CD8-positive, alpha-beta memory T cell (primary cell): ENCODE data around the gene ABHD10. TPM values are rescaled to one million over a fixed set of nuclear protein-coding genes. Genes with fewer than 3 reads are reported as not detected.

ENCODE experiments used
- CTCF ChIA-PET: fragments of 350-600 bp; sonication (Branson Sonifier 250); formaldehyde crosslinking; loops from one replicate; lab custom pipeline; 2021; ENCODE audit warnings: antibody characterized with exemption; lab: Charles Lee
- POLR2A ChIA-PET: fragments of 350-600 bp; sonication (Branson Sonifier 250); formaldehyde crosslinking; loops from one replicate; lab custom pipeline; 2021; ENCODE audit warnings: antibody characterized with exemption; lab: Charles Lee
- DNase-seq, 5 donors: peaks; one replicate each; pipeline versions ENCODE4 v3.0.0 to v3.0.0-alpha.2; 2020 to 2022; ENCODE audit warnings: mixed read lengths in 1 of 5
- H3K27ac ChIP-seq: one replicate; pipeline ENCODE4 v1.7.0; 2013; ENCODE audit warnings: low read depth, mild to moderate bottlenecking, low read length, moderate library complexity
- H3K27me3 ChIP-seq: 2 replicates; pipeline ENCODE4 v1.7.0; 2013; ENCODE audit warnings: low read length, mild to moderate bottlenecking; ENCODE audit not compliant: insufficient read depth, poor library complexity, severe bottlenecking
- H3K36me3 ChIP-seq: 2 replicates; pipeline ENCODE4 v1.7.0; 2013; ENCODE audit warnings: mild to moderate bottlenecking, low read length, moderate library complexity; ENCODE audit not compliant: insufficient read depth
- H3K4me1 ChIP-seq: 2 replicates; pipeline ENCODE4 v1.7.0; 2013; ENCODE audit warnings: mild to moderate bottlenecking, low read length, moderate library complexity; ENCODE audit not compliant: insufficient read depth
- H3K4me3 ChIP-seq: 2 replicates; pipeline ENCODE4 v1.7.0; 2013; ENCODE audit warnings: mild to moderate bottlenecking, low read length
- H3K9me3 ChIP-seq: 2 replicates; pipeline ENCODE4 v1.7.0; 2013; ENCODE audit warnings: mild to moderate bottlenecking, low read length
- H3K27ac Mint-ChIP-seq, 8 donors: one replicate each; pipeline ENCODE4 v1.8.0; 2020 to 2021; ENCODE audit warnings: mixed read lengths in 8 of 8, mild to moderate bottlenecking in 6 of 8, inconsistent platforms in 3 of 8, moderate library complexity in 3 of 8
- H3K27me3 Mint-ChIP-seq, 2 donors: one replicate each; pipeline ENCODE4 v1.8.0; 2020 to 2021; ENCODE audit warnings: mixed read lengths in 2 of 2, mild to moderate bottlenecking in 1 of 2, moderate library complexity in 1 of 2
- H3K36me3 Mint-ChIP-seq, 3 donors: one replicate each; pipeline ENCODE4 v1.8.0; 2020 to 2021; ENCODE audit warnings: mixed read lengths in 3 of 3, inconsistent platforms in 1 of 3, mild to moderate bottlenecking in 1 of 3
- H3K4me1 Mint-ChIP-seq, 3 donors: one replicate each; pipeline ENCODE4 v1.8.0; 2020 to 2021; ENCODE audit warnings: mixed read lengths in 3 of 3, inconsistent platforms in 1 of 3, mild to moderate bottlenecking in 1 of 3
- H3K4me3 Mint-ChIP-seq, 7 donors: one replicate each; pipeline ENCODE4 v1.8.0; 2020 to 2021; ENCODE audit warnings: mixed read lengths in 7 of 7, mild to moderate bottlenecking in 6 of 7, moderate library complexity in 4 of 7, inconsistent platforms in 2 of 7
- H3K9me3 Mint-ChIP-seq, 5 donors: one replicate each; pipeline ENCODE4 v1.8.0; 2020 to 2022; ENCODE audit warnings: mixed read lengths in 5 of 5, mild to moderate bottlenecking in 3 of 5, moderate library complexity in 2 of 5, inconsistent platforms in 1 of 5
- polyA plus RNA-seq: library from polyadenylated mRNA; unstranded; fragments of 300-500 nt; fragmentation: Illumina TruSeq; gene quantifications from one replicate; pipeline ENCODE4 v1.2.3, GENCODE V29; 2021
- total RNA-seq, 2 experiments: library from RNA; stranded (reverse); gene quantifications; one replicate each; pipeline ENCODE4 v1.2.3, GENCODE V29; 2021

The ABHD10 gene
- total and polyA plus RNA-seq, 3 experiments from 2014 or later = 30.6 to 44.1 (median 43.1) TPM

GRCh38 chr3:111979434-111980038, 710 bp downstream of the ABHD10 start:
- H3K36me3 Mint-ChIP-seq = peaks cover 0 to 25% (median 7%) of the 10 kb centered on the region in 3 donors
- DNase-seq = peak in 2 of 5 donors; percentile 19 to 25
- peaks cover 0 to 2% of the 10 kb centered on the region in 2 donors for H3K27me3 Mint-ChIP-seq
- peaks cover 43 to 58% (median 53%) of the 10 kb centered on the region in 3 donors for H3K4me1 Mint-ChIP-seq
- H3K4me1 ChIP-seq = peaks cover 37% of the 10 kb centered on the region
- no peaks in the 10 kb centered on the region for H3K36me3 ChIP-seq
- H3K27ac ChIP-seq = peak overlapping the region; percentile 87
- peak overlapping the region; percentile 88 to 96 (median 92) for H3K27ac Mint-ChIP-seq
- no peaks in the 10 kb centered on the region for H3K9me3 ChIP-seq
- H3K9me3 Mint-ChIP-seq = no peaks in the 10 kb centered on the region
- ChIA-PET POLR2A (interaction anchor here (0.5 to 2.1 kb wide), 9 partner anchors 9 to 652 kb away, joined by 3 to 13 read pairs (median 5); partner anchors contain the start of genes ATG3 and SLC35A5), CTCF (interaction anchor here (1.0 to 3.9 kb wide), 12 partner anchors 10 to 551 kb away, joined by 3 to 28 read pairs (median 6); partner anchors contain the start of gene PHLDB2)
- H3K4me3 ChIP-seq = peak overlapping the region; percentile 97
- H3K4me3 Mint-ChIP-seq = peak overlapping the region; percentile 90 to 98 (median 93)
- no peaks in the 10 kb centered on the region for H3K27me3 ChIP-seq

- ChIA-PET CTCF (no interaction called here), POLR2A (no interaction called here)
- no peaks in the 10 kb centered on the region for H3K9me3 Mint-ChIP-seq
- H3K36me3 ChIP-seq = no peaks in the 10 kb centered on the region
- no peak overlapping the region for H3K27ac ChIP-seq
- H3K4me3 ChIP-seq = no peak overlapping the region
- H3K4me3 Mint-ChIP-seq = peak overlapping the region; percentile 34 to 97 (median 91)
- H3K27me3 ChIP-seq = no peaks in the 10 kb centered on the region
- H3K4me1 Mint-ChIP-seq = peaks cover 56 to 72% (median 67%) of the 10 kb centered on the region in 3 donors
- peaks cover 0 to 34% (median 7%) of the 10 kb centered on the region in 3 donors for H3K36me3 Mint-ChIP-seq
- DNase-seq = no peak
- H3K27me3 Mint-ChIP-seq = peaks cover 0 to 2% of the 10 kb centered on the region in 2 donors
- H3K9me3 ChIP-seq = no peaks in the 10 kb centered on the region
- peak overlapping the region in 5 of 8 donors; percentile 12 to 66 (median 26) for H3K27ac Mint-ChIP-seq
- H3K4me1 ChIP-seq = peaks cover 37% of the 10 kb centered on the region
These were observed 2.1 kb downstream of the ABHD10 start for GRCh38 chr3:111980716-111981456.

GRCh38 chr3:111981457-111981763, 2.6 kb downstream of the ABHD10 start:
- DNase-seq = no peak
- no peaks in the 10 kb centered on the region for H3K27me3 ChIP-seq
- no peaks in the 10 kb centered on the region for H3K36me3 ChIP-seq
- Mint-ChIP-seq H3K4me3 (peak overlapping the region in 6 of 7 donors; percentile 21 to 97 (median 38)), H3K9me3 (no peaks in the 10 kb centered on the region), H3K27me3 (peaks cover 0 to 2% of the 10 kb centered on the region in 2 donors), H3K36me3 (peaks cover 0 to 37% (median 7%) of the 10 kb centered on the region in 3 donors), H3K27ac (peak overlapping the region in 2 of 8 donors; percentile 4 to 26), H3K4me1 (peaks cover 57 to 74% (median 71%) of the 10 kb centered on the region in 3 donors)
- CTCF ChIA-PET = no interaction called here
- H3K4me3 ChIP-seq = no peak overlapping the region
- H3K9me3 ChIP-seq = no peaks in the 10 kb centered on the region
- H3K4me1 ChIP-seq = peaks cover 37% of the 10 kb centered on the region
- POLR2A ChIA-PET = no interaction called here
- no peak overlapping the region for H3K27ac ChIP-seq

- Histone ChIP-seq H3K4me3 (no peak overlapping the region), H3K36me3 (peaks cover 11% of the 10 kb centered on the region), H3K27ac (no peak overlapping the region), H3K27me3 (no peaks in the 10 kb centered on the region), H3K4me1 (peaks cover 32% of the 10 kb centered on the region), H3K9me3 (no peaks in the 10 kb centered on the region)
- peaks cover 60 to 86% (median 82%) of the 10 kb centered on the region in 3 donors for H3K4me1 Mint-ChIP-seq
- no peaks in the 10 kb centered on the region for H3K9me3 Mint-ChIP-seq
- peak overlapping the region in 1 of 7 donors; percentile 3 for H3K4me3 Mint-ChIP-seq
- POLR2A ChIA-PET = no interaction called here
- peaks cover 0 to 54% (median 10%) of the 10 kb centered on the region in 3 donors for H3K36me3 Mint-ChIP-seq
- no peaks in the 10 kb centered on the region for H3K27me3 Mint-ChIP-seq
- CTCF ChIA-PET = interaction anchor here (1.0 kb wide), 1 partner anchor 268 kb away, joined by 3 read pairs; no protein-coding TSS in a partner anchor
- H3K27ac Mint-ChIP-seq = peak overlapping the region; percentile 9 to 89 (median 24)
- DNase-seq = no peak
These were observed 5.9 kb downstream of the ABHD10 start for GRCh38 chr3:111984636-111985298.

GRCh38 chr3:111986800-111987199, 8.0 kb downstream of the ABHD10 start:
- H3K4me3 Mint-ChIP-seq = no peak overlapping the region
- peak overlapping the region in 4 of 8 donors; percentile 17 to 83 (median 53) for H3K27ac Mint-ChIP-seq
- H3K4me1 Mint-ChIP-seq = peaks cover 41 to 65% (median 61%) of the 10 kb centered on the region in 3 donors
- no peak for DNase-seq
- ChIA-PET CTCF (interaction anchor here (1.7 to 4.7 kb wide), 2 partner anchors 28 to 270 kb away, joined by 5 to 47 read pairs; no protein-coding TSS in a partner anchor), POLR2A (no interaction called here)
- H3K36me3 ChIP-seq = peaks cover 15% of the 10 kb centered on the region
- peaks cover 0 to 59% (median 11%) of the 10 kb centered on the region in 3 donors for H3K36me3 Mint-ChIP-seq
- no peaks in the 10 kb centered on the region for H3K27me3 Mint-ChIP-seq
- no peaks in the 10 kb centered on the region for H3K9me3 Mint-ChIP-seq
- no peaks in the 10 kb centered on the region for H3K9me3 ChIP-seq
- peaks cover 14% of the 10 kb centered on the region for H3K4me1 ChIP-seq
- H3K27ac ChIP-seq = no peak overlapping the region
- no peak overlapping the region for H3K4me3 ChIP-seq
- H3K27me3 ChIP-seq = no peaks in the 10 kb centered on the region

GRCh38 chr3:111989061-111989678, 10.3 kb downstream of the ABHD10 start:
- peak in 1 of 5 donors; percentile 14 for DNase-seq
- H3K27me3 Mint-ChIP-seq = no peaks in the 10 kb centered on the region
- H3K9me3 Mint-ChIP-seq = no peaks in the 10 kb centered on the region
- peaks cover 5 to 62% (median 15%) of the 10 kb centered on the region in 3 donors for H3K36me3 Mint-ChIP-seq
- peaks cover 27 to 42% (median 42%) of the 10 kb centered on the region in 3 donors for H3K4me1 Mint-ChIP-seq
- Histone ChIP-seq H3K27ac (no peak overlapping the region), H3K4me1 (peaks cover 2% of the 10 kb centered on the region), H3K9me3 (no peaks in the 10 kb centered on the region), H3K36me3 (peaks cover 15% of the 10 kb centered on the region), H3K4me3 (no peak overlapping the region), H3K27me3 (no peaks in the 10 kb centered on the region)
- ChIA-PET POLR2A (interaction anchor here (2.3 kb wide), 1 partner anchor 10 kb away, joined by 13 read pairs; the partner anchor contains the start of gene ABHD10), CTCF (interaction anchor here (0.9 to 4.7 kb wide), 9 partner anchors 10 to 271 kb away, joined by 3 to 47 read pairs (median 6); partner anchors contain the start of genes ABHD10 and TAGLN3)
- H3K27ac Mint-ChIP-seq = peak overlapping the region in 1 of 8 donors; percentile 44
- no peak overlapping the region for H3K4me3 Mint-ChIP-seq

GRCh38 chr3:111993038-111993437, 14.2 kb downstream of the ABHD10 start:
- Mint-ChIP-seq H3K36me3 (peaks cover 5 to 36% (median 12%) of the 10 kb centered on the region in 3 donors), H3K9me3 (no peaks in the 10 kb centered on the region), H3K27me3 (no peaks in the 10 kb centered on the region), H3K4me3 (no peak overlapping the region), H3K4me1 (peaks cover 6 to 13% (median 9%) of the 10 kb centered on the region in 3 donors), H3K27ac (no peak overlapping the region)
- no peaks in the 10 kb centered on the region for H3K4me1 ChIP-seq
- no peak overlapping the region for H3K27ac ChIP-seq
- peaks cover 4% of the 10 kb centered on the region for H3K36me3 ChIP-seq
- DNase-seq = no peak
- no peaks in the 10 kb centered on the region for H3K9me3 ChIP-seq
- no peak overlapping the region for H3K4me3 ChIP-seq
- ChIA-PET POLR2A (no interaction called here), CTCF (interaction anchor here (1.0 to 2.8 kb wide), 3 partner anchors 14 to 20 kb away, joined by 3 to 12 read pairs (median 4); partner anchors contain the start of gene ABHD10)
- H3K27me3 ChIP-seq = no peaks in the 10 kb centered on the region
